Neural cell (in vitro differentiated cells): ENCODE results near the gene DNAH6.
"Not testable (repeated sequence)": the region's sequence is repeated elsewhere in the genome, so short reads cannot be mapped to it uniquely, and the experiment has no call there.

Source experiments
- CTCF ChIP-seq: fragments of 450-650 bp; IDR thresholded peaks from 2 replicates; pipeline ENCODE4 v1.5.1; 2014; ENCODE audit warnings: antibody characterized with exemption, mild to moderate bottlenecking, moderate library complexity; ENCODE audit not compliant: poor library complexity, severe bottlenecking
- EP300 ChIP-seq: fragments of 450-650 bp; conservative IDR thresholded peaks from 2 replicates; pipeline ENCODE4 v1.6.1; 2014; ENCODE audit warnings: antibody characterized with exemption, mild to moderate bottlenecking, moderate library complexity; ENCODE audit not compliant: poor library complexity, severe bottlenecking
- EZH2 ChIP-seq: fragments of 200-600, 300-800 bp; shearing (Covaris generic), sonication (generic); IDR thresholded peaks from 2 replicates; pipeline ENCODE4 v1.6.1; 2014; ENCODE audit warnings: antibody characterized with exemption, low read length, borderline replicate concordance, mild to moderate bottlenecking; ENCODE audit not compliant: insufficient read depth, poor library complexity, severe bottlenecking
- POLR2AphosphoS5 ChIP-seq: IDR thresholded peaks from 2 replicates; pipeline ENCODE4 v1.6.1; 2012
- TAF1 ChIP-seq: IDR thresholded peaks from 2 replicates; pipeline ENCODE4 v1.6.1; 2012; ENCODE audit warnings: low read depth

GRCh38 chr2:84773562-84773961 is 257.3 kb downstream of the DNAH6 start:
- not testable (repeated sequence) for TF ChIP-seq CTCF, EZH2, TAF1, EP300, POLR2AphosphoS5
